Measurements from ENCODE around the gene PTTG1IP.

- TF ChIP-seq CTCF (optimal IDR thresholded peaks at IDR 0.05 in 1 of 3, IDR thresholded peaks at IDR 0.05 in 1 of 3, conservative IDR thresholded peaks at IDR 0.05 in 1 of 3; ENCODE audit: extremely low read depth in 1 of 3, insufficient read depth in 2 of 3, low read length in 3 of 3), result no peak
- TF ChIP-seq EZH2 (IDR thresholded peaks at IDR 0.05; ENCODE audit: low read length), result no peak
Observed at GRCh38 chr21:44838951-44839350, 34.5 kb downstream of the PTTG1IP start.
